HepG2 (cell line): ENCODE results near the gene TBC1D14. TPM values are rescaled to one million over a fixed set of nuclear protein-coding genes. Genes with fewer than 3 reads are reported as not detected.
A peak's percentile ranks its signal among the peaks of the same experiment; 100 is the strongest.

ENCODE experiments used
- ARHGAP35 ChIP-seq: sonication (generic); formaldehyde crosslinking; IDR thresholded peaks from 2 replicates; pipeline ENCODE4 v1.9.0; 2022; ENCODE audit warnings: mild to moderate bottlenecking, inconsistent platforms, moderate library complexity, missing genetic modification reagents, borderline replicate concordance
- ASH2L ChIP-seq: fragments of 300-600, 200-600 bp; sonication (generic); IDR thresholded peaks from 2 replicates; pipeline ENCODE4 v1.7.0; 2017; ENCODE audit warnings: low read depth, mild to moderate bottlenecking, moderate library complexity, mixed read lengths, low read length; ENCODE audit not compliant: insufficient read length
- ELF3 ChIP-seq: IDR thresholded peaks from 2 replicates; pipeline ENCODE4 v1.6.1; 2016; ENCODE audit warnings: missing genetic modification reagents, missing compliant biosample characterization
- IKZF4 ChIP-seq: sonication (generic); formaldehyde crosslinking; IDR thresholded peaks from 2 replicates; pipeline ENCODE4 v1.5.1; 2020; ENCODE audit warnings: borderline replicate concordance, mild to moderate bottlenecking, low read depth, missing genetic modification reagents; ENCODE audit errors: not compliant biosample characterization
- MEIS1 ChIP-seq: sonication (generic); formaldehyde crosslinking; IDR thresholded peaks from 2 replicates; pipeline ENCODE4 v1.9.0; 2021; ENCODE audit warnings: mild to moderate bottlenecking, missing genetic modification reagents, moderate library complexity, borderline replicate concordance
- MTA3 ChIP-seq: sonication (generic); formaldehyde crosslinking; IDR thresholded peaks from 2 replicates; pipeline ENCODE4 v1.4.0; 2020; ENCODE audit warnings: missing genetic modification reagents
- RARA ChIP-seq: IDR thresholded peaks from 2 replicates; pipeline ENCODE4 v1.6.1; 2016; ENCODE audit warnings: missing genetic modification reagents, missing compliant biosample characterization
- SALL2 ChIP-seq: sonication (generic); formaldehyde crosslinking; IDR thresholded peaks from 2 replicates; pipeline ENCODE4 v1.8.1; 2023; ENCODE audit warnings: mild to moderate bottlenecking, missing genetic modification reagents, inconsistent platforms
- TBP ChIP-seq: sonication (generic); formaldehyde crosslinking; IDR thresholded peaks from 2 replicates; pipeline ENCODE4 v1.5.0; 2020; ENCODE audit warnings: missing genetic modification reagents
- ZFAT ChIP-seq: sonication (generic); formaldehyde crosslinking; conservative IDR thresholded peaks from 2 replicates; pipeline ENCODE4 v1.8.1; 2023; ENCODE audit warnings: missing genetic modification reagents, inconsistent platforms
- ZFP36L2 ChIP-seq: sonication (generic); formaldehyde crosslinking; IDR thresholded peaks from 2 replicates; pipeline ENCODE4 v1.4.0; 2020; ENCODE audit warnings: missing genetic modification reagents
- ZMYM3 ChIP-seq: sonication (generic); formaldehyde crosslinking; IDR thresholded peaks from 2 replicates; pipeline ENCODE4 v1.5.1; 2020; ENCODE audit warnings: mild to moderate bottlenecking, missing genetic modification reagents
- ZNF143 ChIP-seq: sonication (generic); formaldehyde crosslinking; IDR thresholded peaks from 2 replicates; pipeline ENCODE4 v1.4.0; 2020; ENCODE audit warnings: missing genetic modification reagents
- ZNF160 ChIP-seq: sonication (generic); formaldehyde crosslinking; IDR thresholded peaks from 2 replicates; pipeline ENCODE4 v1.8.0; 2022; ENCODE audit warnings: mild to moderate bottlenecking, inconsistent platforms, missing genetic modification reagents
- ZNF354B ChIP-seq: sonication (generic); formaldehyde crosslinking; IDR thresholded peaks from 2 replicates; pipeline ENCODE4 v1.8.0; 2022; ENCODE audit warnings: mild to moderate bottlenecking, missing genetic modification reagents
- ZNF546 ChIP-seq: sonication (generic); formaldehyde crosslinking; conservative IDR thresholded peaks from 2 replicates; pipeline ENCODE4 v1.8.1; 2023; ENCODE audit warnings: mild to moderate bottlenecking, missing genetic modification reagents
- ZNF598 ChIP-seq: sonication (generic); formaldehyde crosslinking; IDR thresholded peaks from 2 replicates; pipeline ENCODE4 v1.5.1; 2020; ENCODE audit warnings: mild to moderate bottlenecking, missing genetic modification reagents, borderline replicate concordance
- ZNF766 ChIP-seq: sonication (generic); formaldehyde crosslinking; IDR thresholded peaks from 2 replicates; pipeline ENCODE4 v1.5.0; 2020; ENCODE audit warnings: missing genetic modification reagents, borderline replicate concordance
- ZNF768 ChIP-seq: sonication (generic); formaldehyde crosslinking; IDR thresholded peaks from 2 replicates; pipeline ENCODE4 v1.4.0; 2020; ENCODE audit warnings: missing genetic modification reagents
- polyA plus RNA-seq, 8 experiments: library from polyadenylated mRNA; depleted of rRNA in 3 of 8; stranded (reverse) in 7 of 8; unstranded in 1 of 8; fragments of >200 nt; fragmentation: Illumina TruSeq in 4 of 8; extraction: Trizol in 4 of 8; gene quantifications; 2 replicates each; pipeline versions ENCODE4 v1.2.1 to v1.2.3, GENCODE V29; 2011 to 2016; ENCODE audit warnings: low read depth in 4 of 8, missing spikeins in 1 of 8, mixed read lengths in 1 of 8; ENCODE audit not compliant: insufficient read depth in 1 of 8
- total RNA-seq, 5 experiments: library from RNA; depleted of rRNA; stranded (reverse); fragments of >200 nt; fragmentation: Illumina TruSeq; extraction: Trizol; gene quantifications; 2 replicates each; pipeline ENCODE4 v1.2.3, GENCODE V29; 2016; ENCODE audit warnings: low read depth in 1 of 5
- TF ChIP-seq, protein P1 (sequence below): IDR thresholded peaks from 2 replicates; pipeline ENCODE4 v1.6.1; 2016; ENCODE audit warnings: low read depth, control low read depth
- TF ChIP-seq, protein P2 (sequence below): sonication (generic); formaldehyde crosslinking; IDR thresholded peaks from 2 replicates; pipeline ENCODE4 v1.4.0; 2020; ENCODE audit warnings: mild to moderate bottlenecking, missing genetic modification reagents
- TF ChIP-seq, protein P3 (sequence below): sonication (generic); formaldehyde crosslinking; IDR thresholded peaks from 2 replicates; pipeline ENCODE4 v1.8.1; 2023; ENCODE audit warnings: mild to moderate bottlenecking, missing genetic modification reagents
- TF ChIP-seq, protein P4 (sequence below): sonication (generic); formaldehyde crosslinking; IDR thresholded peaks from 2 replicates; pipeline ENCODE4 v1.4.0; 2020; ENCODE audit warnings: missing genetic modification reagents
- TF ChIP-seq, protein P5 (sequence below): sonication (generic); formaldehyde crosslinking; IDR thresholded peaks from 2 replicates; pipeline ENCODE4 v1.8.1; 2023; ENCODE audit warnings: missing genetic modification reagents, mild to moderate bottlenecking, borderline replicate concordance

Gene TBC1D14
- total and polyA plus RNA-seq, 2 of the 13 experiments (the other 11 are each of a cell fraction or from before 2014, with no cell fraction given) = 29.5 to 46.5 TPM

DNA sequence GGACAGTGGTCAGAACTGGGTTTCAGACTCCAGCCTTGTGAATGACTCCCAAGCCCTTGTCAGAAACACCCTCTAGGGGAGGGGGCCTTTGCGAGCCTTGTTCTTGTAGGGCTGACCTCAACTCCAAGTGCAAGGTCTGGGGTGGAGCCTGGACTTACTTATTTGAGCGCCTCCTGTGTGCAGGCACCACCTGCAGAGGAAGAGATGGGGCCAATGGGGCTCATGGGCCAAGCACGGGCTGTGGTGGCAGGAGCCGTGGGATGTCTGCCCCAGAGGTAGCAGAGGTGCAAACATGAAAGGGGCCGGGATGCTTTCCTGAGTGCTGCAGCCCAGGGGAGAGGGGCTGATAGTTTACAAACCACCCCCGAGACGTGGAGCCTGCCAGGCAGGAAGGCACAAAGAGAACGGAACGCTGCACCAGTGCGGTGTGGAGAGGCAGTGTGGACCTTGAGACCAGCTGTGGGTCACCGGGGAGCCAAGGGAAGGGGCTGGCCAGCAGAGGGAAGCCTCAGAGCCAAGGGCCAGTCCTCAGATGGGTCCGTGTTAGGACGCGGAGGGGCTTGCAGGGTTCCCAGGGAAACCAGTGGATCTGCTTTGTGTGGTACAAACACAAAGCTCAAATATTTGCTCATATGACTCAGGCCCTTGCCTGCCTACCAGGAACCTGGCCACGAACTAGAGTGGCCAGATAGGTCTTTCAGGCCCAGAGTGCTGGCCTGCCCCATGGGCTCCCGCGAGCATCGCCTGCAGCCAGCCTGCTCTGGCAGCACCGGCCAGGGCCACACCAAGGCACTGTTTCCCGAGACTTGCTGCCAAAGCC, 124.8 kb downstream of the TBC1D14 start (continued):
- peak; percentile 63; the same call in 1 of the 2 replicates for TF ChIP-seq ZNF598
- peak; percentile 79 for TF ChIP-seq ELF3 (CRISPR knock-in tag)
- peak; percentile 58; the same call in 1 of the 2 replicates for TF ChIP-seq ZNF160
- peak; percentile 31; the same call in 1 of the 2 replicates for TF ChIP-seq ARHGAP35 (CRISPR knock-in tag)
- no peak for TF ChIP-seq TBP (CRISPR knock-in tag)
- no peak for TF ChIP-seq ZFP36L2 (CRISPR knock-in tag)
- peak; percentile 74 for TF ChIP-seq IKZF4 (CRISPR knock-in tag)
- TF ChIP-seq, protein P1, sequence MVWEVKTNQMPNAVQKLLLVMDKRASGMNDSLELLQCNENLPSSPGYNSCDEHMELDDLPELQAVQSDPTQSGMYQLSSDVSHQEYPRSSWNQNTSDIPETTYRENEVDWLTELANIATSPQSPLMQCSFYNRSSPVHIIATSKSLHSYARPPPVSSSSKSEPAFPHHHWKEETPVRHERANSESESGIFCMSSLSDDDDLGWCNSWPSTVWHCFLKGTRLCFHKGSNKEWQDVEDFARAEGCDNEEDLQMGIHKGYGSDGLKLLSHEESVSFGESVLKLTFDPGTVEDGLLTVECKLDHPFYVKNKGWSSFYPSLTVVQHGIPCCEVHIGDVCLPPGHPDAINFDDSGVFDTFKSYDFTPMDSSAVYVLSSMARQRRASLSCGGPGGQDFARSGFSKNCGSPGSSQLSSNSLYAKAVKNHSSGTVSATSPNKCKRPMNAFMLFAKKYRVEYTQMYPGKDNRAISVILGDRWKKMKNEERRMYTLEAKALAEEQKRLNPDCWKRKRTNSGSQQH = peak; percentile 80; the same call in 1 of the 2 replicates
- TF ChIP-seq, protein P2, sequence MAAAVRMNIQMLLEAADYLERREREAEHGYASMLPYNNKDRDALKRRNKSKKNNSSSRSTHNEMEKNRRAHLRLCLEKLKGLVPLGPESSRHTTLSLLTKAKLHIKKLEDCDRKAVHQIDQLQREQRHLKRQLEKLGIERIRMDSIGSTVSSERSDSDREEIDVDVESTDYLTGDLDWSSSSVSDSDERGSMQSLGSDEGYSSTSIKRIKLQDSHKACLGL = peak; percentile 59; the same call in 1 of the 2 replicates
- TF ChIP-seq RARA (CRISPR knock-in tag) = peak; percentile 78
- TF ChIP-seq ZNF766 (CRISPR knock-in tag) = 0 out of 2 replicates have a peak, but pooled peaks have one; percentile 44
- no peak for TF ChIP-seq ZFAT (CRISPR knock-in tag)
- no peak for TF ChIP-seq MTA3
- TF ChIP-seq, protein P3, sequence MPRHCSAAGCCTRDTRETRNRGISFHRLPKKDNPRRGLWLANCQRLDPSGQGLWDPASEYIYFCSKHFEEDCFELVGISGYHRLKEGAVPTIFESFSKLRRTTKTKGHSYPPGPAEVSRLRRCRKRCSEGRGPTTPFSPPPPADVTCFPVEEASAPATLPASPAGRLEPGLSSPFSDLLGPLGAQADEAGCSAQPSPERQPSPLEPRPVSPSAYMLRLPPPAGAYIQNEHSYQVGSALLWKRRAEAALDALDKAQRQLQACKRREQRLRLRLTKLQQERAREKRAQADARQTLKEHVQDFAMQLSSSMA = peak; percentile 72; the same call in 1 of the 2 replicates
- peak; percentile 72; the same call in 1 of the 2 replicates for TF ChIP-seq SALL2
- peak; percentile 86; the same call in 1 of the 2 replicates for TF ChIP-seq MEIS1
- TF ChIP-seq, protein P4, sequence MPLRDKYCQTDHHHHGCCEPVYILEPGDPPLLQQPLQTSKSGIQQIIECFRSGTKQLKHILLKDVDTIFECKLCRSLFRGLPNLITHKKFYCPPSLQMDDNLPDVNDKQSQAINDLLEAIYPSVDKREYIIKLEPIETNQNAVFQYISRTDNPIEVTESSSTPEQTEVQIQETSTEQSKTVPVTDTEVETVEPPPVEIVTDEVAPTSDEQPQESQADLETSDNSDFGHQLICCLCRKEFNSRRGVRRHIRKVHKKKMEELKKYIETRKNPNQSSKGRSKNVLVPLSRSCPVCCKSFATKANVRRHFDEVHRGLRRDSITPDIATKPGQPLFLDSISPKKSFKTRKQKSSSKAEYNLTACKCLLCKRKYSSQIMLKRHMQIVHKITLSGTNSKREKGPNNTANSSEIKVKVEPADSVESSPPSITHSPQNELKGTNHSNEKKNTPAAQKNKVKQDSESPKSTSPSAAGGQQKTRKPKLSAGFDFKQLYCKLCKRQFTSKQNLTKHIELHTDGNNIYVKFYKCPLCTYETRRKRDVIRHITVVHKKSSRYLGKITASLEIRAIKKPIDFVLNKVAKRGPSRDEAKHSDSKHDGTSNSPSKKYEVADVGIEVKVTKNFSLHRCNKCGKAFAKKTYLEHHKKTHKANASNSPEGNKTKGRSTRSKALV (CRISPR knock-in tag) = 0 out of 2 replicates have a peak, but pooled peaks have one; percentile 74
- TF ChIP-seq ZMYM3 (CRISPR knock-in tag) = peak; percentile 54; the same call in 1 of the 2 replicates
- TF ChIP-seq ZNF143 (CRISPR knock-in tag) = peak; percentile 39; the same call in 1 of the 2 replicates
- peak; percentile 82 for TF ChIP-seq ZNF546
- TF ChIP-seq ZNF354B (CRISPR knock-in tag) = no peak
- TF ChIP-seq ZNF768 (CRISPR knock-in tag) = peak; percentile 70
- TF ChIP-seq, protein P5, sequence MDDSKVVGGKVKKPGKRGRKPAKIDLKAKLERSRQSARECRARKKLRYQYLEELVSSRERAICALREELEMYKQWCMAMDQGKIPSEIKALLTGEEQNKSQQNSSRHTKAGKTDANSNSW = peak; percentile 94; the same call in 1 of the 2 replicates
- peak; percentile 49 for TF ChIP-seq ASH2L
